Activated CD8-positive, alpha-beta T cell treated with anti-CD3 and anti-CD28 coated beads for 36 hours (primary cell): ENCODE data around the gene TTC19. TPM values are rescaled to one million over a fixed set of nuclear protein-coding genes. Genes with fewer than 3 reads are reported as not detected.

ENCODE experiments used
- ATAC-seq: fragments of 200-7000 bp; cut with Tn5 transposase; one replicate; pipeline ENCODE4 v1.10.0; 2021; ENCODE audit warnings: mild to moderate bottlenecking, moderate library complexity
- CTCF ChIA-PET: fragments of 350-600 bp; sonication (Branson Sonifier 250); formaldehyde crosslinking; loops from one replicate; lab custom pipeline; 2021; ENCODE audit warnings: antibody characterized with exemption; lab: Charles Lee
- POLR2A ChIA-PET: fragments of 350-600 bp; sonication (Branson Sonifier 250); formaldehyde crosslinking; loops from one replicate; lab custom pipeline; 2021; ENCODE audit warnings: antibody characterized with exemption; lab: Charles Lee
- DNase-seq: peaks from one replicate; pipeline ENCODE4 v3.0.0-alpha.2; 2020
- H3K27ac Mint-ChIP-seq: one replicate; pipeline ENCODE4 v1.8.0; 2021; ENCODE audit warnings: mild to moderate bottlenecking, mixed read lengths
- H3K27me3 Mint-ChIP-seq: one replicate; pipeline ENCODE4 v1.8.0; 2021; ENCODE audit warnings: mixed read lengths
- H3K36me3 Mint-ChIP-seq: one replicate; pipeline ENCODE4 v1.8.0; 2021; ENCODE audit warnings: low read depth, mixed read lengths
- H3K4me1 Mint-ChIP-seq: one replicate; pipeline ENCODE4 v1.8.0; 2021; ENCODE audit warnings: low read depth, mixed read lengths
- H3K4me3 Mint-ChIP-seq: one replicate; pipeline ENCODE4 v1.8.0; 2021; ENCODE audit warnings: mild to moderate bottlenecking, moderate library complexity, mixed read lengths
- H3K9me3 Mint-ChIP-seq: one replicate; pipeline ENCODE4 v1.8.0; 2021; ENCODE audit warnings: mixed read lengths
- CTCF ChIP-seq: fragments of 200-600 bp; IDR thresholded peaks from one replicate; pipeline ENCODE4 v1.8.0; 2022; ENCODE audit warnings: antibody characterized with exemption, mild to moderate bottlenecking
- intact Hi-C: fragments of 100-400 bp; cut with micrococcal nuclease; formaldehyde crosslinking; loops from one replicate; pipeline ENCODE4 v1.10.0; 2022
- total RNA-seq, 2 experiments: library from RNA; stranded (reverse); gene quantifications; one replicate each; pipeline ENCODE4 v1.2.3, GENCODE V29; 2021

The TTC19 gene
- total RNA-seq, 2 experiments from 2014 or later = 24.7 to 26.0 TPM

GRCh38 chr17:15958484-15958854 is 41.2 kb upstream of the TTC19 start:
- Mint-ChIP-seq H3K9me3 (no peaks in the 10 kb centered on the region), H3K27ac (no peak overlapping the region), H3K36me3 (no peaks in the 10 kb centered on the region), H3K4me3 (no peak overlapping the region), H3K27me3 (peaks cover 14% of the 10 kb centered on the region), H3K4me1 (peaks cover 35% of the 10 kb centered on the region)
- CTCF ChIA-PET = interaction anchor here (1.1 to 1.4 kb wide), 3 partner anchors 13 to 62 kb away, joined by 3 to 4 read pairs (median 3); partner anchors contain the start of gene ADORA2B
- intact Hi-C loops = loop anchor here (5.0 kb wide), 1 partner anchor 39 kb away; the partner anchor contains the start of genes TTC19 and ZSWIM7
- no peak for DNase-seq
- POLR2A ChIA-PET = interaction anchor here (1.0 to 2.3 kb wide), 8 partner anchors 9 to 45 kb away, joined by 3 to 19 read pairs (median 4); partner anchors contain the start of genes ADORA2B, TTC19 and ZSWIM7
- ATAC-seq = no peak
- no peak for TF ChIP-seq CTCF

- ATAC-seq (no peak), DNase-seq (no peak)
- H3K27me3 Mint-ChIP-seq = peaks cover 10% of the 10 kb centered on the region
- H3K9me3 Mint-ChIP-seq = no peaks in the 10 kb centered on the region
- H3K4me3 Mint-ChIP-seq = no peak overlapping the region
- no peak for TF ChIP-seq CTCF
- peaks cover 39% of the 10 kb centered on the region for H3K4me1 Mint-ChIP-seq
- no peak overlapping the region for H3K27ac Mint-ChIP-seq
- ChIA-PET CTCF (no interaction called here), POLR2A (interaction anchor here (0.5 kb wide), 1 partner anchor 38 kb away, joined by 3 read pairs; no protein-coding TSS in a partner anchor)
- no peaks in the 10 kb centered on the region for H3K36me3 Mint-ChIP-seq
- intact Hi-C loops = no loop called here
These were observed 35.9 kb upstream of the TTC19 start for GRCh38 chr17:15963670-15964110.

DNA sequence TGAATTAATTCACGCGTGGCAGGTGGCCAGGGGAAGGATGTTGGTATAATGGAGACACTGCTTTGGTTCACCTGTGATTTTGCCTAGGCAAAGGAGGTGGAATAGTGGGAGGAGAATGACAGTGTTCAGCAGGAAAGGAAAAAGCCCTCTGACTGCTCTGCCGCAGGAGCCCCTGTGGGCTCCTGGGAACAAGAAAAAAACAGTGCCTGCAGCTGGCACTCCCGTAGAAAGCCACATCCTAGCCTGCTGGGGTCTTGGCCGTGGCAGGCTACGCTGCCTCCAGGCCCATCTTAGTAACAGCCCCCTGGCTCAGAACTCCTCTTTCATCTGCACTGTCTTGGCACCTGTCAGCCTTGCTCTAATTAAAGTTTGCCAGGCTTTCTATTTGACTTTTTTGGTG is 34.1 kb upstream of the TTC19 start:
- no peak for ATAC-seq

GRCh38 chr17:15966183-15966878 is 33.3 kb upstream of the TTC19 start:
- no peak overlapping the region for H3K4me3 Mint-ChIP-seq
- peaks cover 8% of the 10 kb centered on the region for H3K27me3 Mint-ChIP-seq
- no peak for TF ChIP-seq CTCF
- H3K36me3 Mint-ChIP-seq = no peaks in the 10 kb centered on the region
- intact Hi-C loops = no loop called here
- H3K9me3 Mint-ChIP-seq = no peaks in the 10 kb centered on the region
- DNase-seq = no peak
- ChIA-PET CTCF (no interaction called here), POLR2A (interaction anchor here (1.2 to 1.8 kb wide), 2 partner anchors 10 to 16 kb away, joined by 3 to 4 read pairs; no protein-coding TSS in a partner anchor)
- H3K4me1 Mint-ChIP-seq = peaks cover 26% of the 10 kb centered on the region
- no peak for ATAC-seq
- H3K27ac Mint-ChIP-seq = no peak overlapping the region

More for the DNA sequence above, 34.1 kb upstream of the TTC19 start:
- H3K36me3 Mint-ChIP-seq = no peaks in the 10 kb centered on the region
- POLR2A ChIA-PET = interaction anchor here (0.7 to 1.8 kb wide), 2 partner anchors 11 to 21 kb away, joined by 3 to 4 read pairs; partner anchors contain the start of gene ADORA2B
- peaks cover 27% of the 10 kb centered on the region for H3K4me1 Mint-ChIP-seq
- H3K4me3 Mint-ChIP-seq = no peak overlapping the region
- intact Hi-C loops = no loop called here
- no peak for DNase-seq
- H3K27me3 Mint-ChIP-seq = peaks cover 10% of the 10 kb centered on the region
- no peak overlapping the region for H3K27ac Mint-ChIP-seq
- CTCF ChIA-PET = interaction anchor here (1.0 to 1.3 kb wide), 3 partner anchors 17 to 32 kb away, joined by 3 to 4 read pairs (median 3); no protein-coding TSS in a partner anchor
- TF ChIP-seq CTCF = no peak
- H3K9me3 Mint-ChIP-seq = no peaks in the 10 kb centered on the region

GRCh38 chr17:15966879-15967248 is 32.8 kb upstream of the TTC19 start:
- DNase-seq (no peak), ATAC-seq (no peak)
- intact Hi-C loops = no loop called here
- CTCF ChIA-PET = no interaction called here
- H3K27me3 Mint-ChIP-seq = peaks cover 7% of the 10 kb centered on the region
- H3K27ac Mint-ChIP-seq = no peak overlapping the region
- H3K36me3 Mint-ChIP-seq = no peaks in the 10 kb centered on the region
- H3K4me1 Mint-ChIP-seq = peaks cover 24% of the 10 kb centered on the region
- no peaks in the 10 kb centered on the region for H3K9me3 Mint-ChIP-seq
- POLR2A ChIA-PET = interaction anchor here (1.2 kb wide), 1 partner anchor 15 kb away, joined by 4 read pairs; no protein-coding TSS in a partner anchor
- no peak for TF ChIP-seq CTCF
- no peak overlapping the region for H3K4me3 Mint-ChIP-seq
